ENCODE results near the gene THSD4. TPM values are rescaled to one million over a fixed set of nuclear protein-coding genes. Genes with fewer than 3 reads are reported as not detected.

Gene THSD4
- total and polyA plus RNA-seq, 2 of the 4 experiments (the other 2 are of a cell fraction) = 25.5 to 31.1 TPM

- Histone ChIP-seq H3K27ac (ENCODE audit: insufficient read depth, low read length) (no peak overlapping the region), H3K9me3 (ENCODE audit: control insufficient read depth, insufficient read depth, low read length) (no peaks in the 10 kb centered on the region), H2BK20ac (ENCODE audit: low read depth, low read length) (no peak overlapping the region), H2BK5ac (ENCODE audit: low read depth, low read length, poor library complexity, severe bottlenecking) (no peak overlapping the region), H3K9me1 (ENCODE audit: insufficient read depth, low read length) (peaks cover 6% of the 10 kb centered on the region), H3K36me3 (ENCODE audit: control insufficient read depth, insufficient read depth, low read length) (0 out of 2 replicates have a peak, but pooled peaks cover 1% of the 10 kb centered on the region), H3K4ac (ENCODE audit: low read depth, low read length) (no peak overlapping the region), H3K4me2 (ENCODE audit: low read depth, low read length) (no peak overlapping the region), H3K9ac (ENCODE audit: low read depth, low read length) (no peak overlapping the region), H3K27me3 (ENCODE audit: control insufficient read depth, insufficient read depth, low read length) (no peaks in the 10 kb centered on the region), H4K20me1 (ENCODE audit: insufficient read depth, low read length) (no peaks in the 10 kb centered on the region), H2AK9ac (replicated peaks; ENCODE audit: low read depth, low read length, poor library complexity) (no peak overlapping the region), H3K79me1 (ENCODE audit: low read depth in 1 of 2, low read length in 2 of 2) (peaks cover 9 to 25% of the 10 kb centered on the region in 2 experiments), H4K91ac (ENCODE audit: insufficient read depth, low read depth, low read length) (no peak overlapping the region), H4K8ac (ENCODE audit: low read depth in 2 of 2, low read length in 2 of 2) (no peak overlapping the region), H3K18ac (ENCODE audit: low read depth, low read length) (no peak overlapping the region), H3K14ac (replicated peaks; ENCODE audit: low read depth, low read length) (no peak overlapping the region), H3K56ac (ENCODE audit: extremely low read depth, insufficient read depth, low read length) (no peak overlapping the region), H3K23ac (ENCODE audit: low read depth, low read length) (no peak overlapping the region), H3K4me3 (ENCODE audit: insufficient read depth, low read depth, low read length) (no peak overlapping the region), H4K5ac (ENCODE audit: low read depth, low read length) (no peak overlapping the region), H2AK5ac (ENCODE audit: low read depth, low read length) (no peak overlapping the region), H2BK120ac (ENCODE audit: low read depth, low read length) (no peak overlapping the region), H2AFZ (replicated peaks; ENCODE audit: low read length, poor library complexity) (no peak overlapping the region), H3K4me1 (ENCODE audit: control insufficient read depth, insufficient read depth, low read length) (peaks cover 10% of the 10 kb centered on the region), H2BK15ac (ENCODE audit: low read depth, low read length) (no peak overlapping the region)
- CTCF ChIA-PET = no interaction called here
- no CpG with 5 or more reads among the region's 2 CpGs for WGBS, 2 experiments (ENCODE audit: extremely low coverage in 2 of 2, insufficient read length in 1 of 2)
- peak; percentile 36 for DNase-seq
- no peak for TF ChIP-seq RFX5 (IDR thresholded peaks at IDR 0.05; ENCODE audit: low read depth, low read length)
- TF ChIP-seq MAFK (IDR thresholded peaks at IDR 0.05; ENCODE audit: low read depth, low read length) = peak; percentile 35; the same call in 1 of the 2 replicates
- TF ChIP-seq FOS (IDR thresholded peaks at IDR 0.05; ENCODE audit: low read depth, low read length) = no peak
- TF ChIP-seq RCOR1 (IDR thresholded peaks at IDR 0.05; ENCODE audit: insufficient replicate concordance, low read length) = no peak
- no peak for TF ChIP-seq ELK1 (IDR thresholded peaks at IDR 0.05; ENCODE audit: borderline replicate concordance, low read depth, low read length)
- TF ChIP-seq, protein P1, sequence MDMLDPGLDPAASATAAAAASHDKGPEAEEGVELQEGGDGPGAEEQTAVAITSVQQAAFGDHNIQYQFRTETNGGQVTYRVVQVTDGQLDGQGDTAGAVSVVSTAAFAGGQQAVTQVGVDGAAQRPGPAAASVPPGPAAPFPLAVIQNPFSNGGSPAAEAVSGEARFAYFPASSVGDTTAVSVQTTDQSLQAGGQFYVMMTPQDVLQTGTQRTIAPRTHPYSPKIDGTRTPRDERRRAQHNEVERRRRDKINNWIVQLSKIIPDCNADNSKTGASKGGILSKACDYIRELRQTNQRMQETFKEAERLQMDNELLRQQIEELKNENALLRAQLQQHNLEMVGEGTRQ (IDR thresholded peaks at IDR 0.05; ENCODE audit: low read depth, low read length) = no peak
- no peak for TF ChIP-seq MAZ (IDR thresholded peaks at IDR 0.05; ENCODE audit: borderline replicate concordance, low read depth, low read length)
- peak; percentile 42; the same call in 1 of the 2 replicates for TF ChIP-seq CEBPB (IDR thresholded peaks at IDR 0.05; ENCODE audit: low read depth, low read length)
- TF ChIP-seq POLR2A (IDR thresholded peaks at IDR 0.05; ENCODE audit: low read depth, low read length) = no peak
- no peak for TF ChIP-seq CHD1 (IDR thresholded peaks at IDR 0.05; ENCODE audit: low read depth, low read length)
- intact Hi-C loops (cut with micrococcal nuclease) (no loop called here), in situ Hi-C loops (cut with MboI; ENCODE audit: low sequenced_read_pairs) (no loop called here), dilution Hi-C loops (cut with HindIII; ENCODE audit: low sequenced_read_pairs, unreplicated experiment) (no loop called here)
- POLR2A ChIA-PET (ENCODE audit: unreplicated experiment) = no interaction called here
- no TSS peak for BruUV-seq (replicated peaks)
- no peak for ATAC-seq (ENCODE audit: low read depth)
Measured at GRCh38 chr15:71397377-71397776, 282.1 kb downstream of the THSD4 start.

Data from IMR-90 (cell line).